ENCODE results near the gene CYP24A1.
A peak's percentile ranks its signal among the peaks of the same experiment; 100 is the strongest.

Gene CYP24A1

DNA sequence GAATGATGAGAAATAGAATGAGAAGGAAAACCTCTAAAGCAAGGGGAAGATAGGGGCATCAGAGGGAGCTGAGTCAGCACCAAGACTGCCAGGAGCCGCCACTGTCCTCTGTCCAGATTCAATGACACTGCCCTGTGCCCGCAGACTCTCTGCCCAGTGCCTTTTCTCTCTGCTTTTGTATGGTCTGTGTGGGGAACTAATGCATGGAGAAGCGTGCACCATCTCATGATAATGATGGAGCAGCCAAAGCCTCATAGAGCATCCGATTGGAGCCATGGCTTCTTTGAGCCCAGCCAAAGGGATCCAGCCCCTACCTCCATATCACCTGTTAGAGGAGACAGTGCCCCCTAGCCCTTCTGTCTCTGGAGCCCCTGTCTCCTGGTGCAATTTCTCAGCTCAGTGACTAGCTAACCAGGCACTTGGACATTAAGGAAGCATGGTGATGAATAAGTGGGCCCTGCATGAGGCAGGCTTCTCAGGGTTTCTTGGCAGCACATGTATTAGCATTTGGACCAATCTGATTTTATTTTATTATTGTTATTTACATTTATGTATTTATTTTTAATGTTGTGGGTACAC is 27.6 kb upstream of the CYP24A1 start:
- DNase-seq: no peak

DNA sequence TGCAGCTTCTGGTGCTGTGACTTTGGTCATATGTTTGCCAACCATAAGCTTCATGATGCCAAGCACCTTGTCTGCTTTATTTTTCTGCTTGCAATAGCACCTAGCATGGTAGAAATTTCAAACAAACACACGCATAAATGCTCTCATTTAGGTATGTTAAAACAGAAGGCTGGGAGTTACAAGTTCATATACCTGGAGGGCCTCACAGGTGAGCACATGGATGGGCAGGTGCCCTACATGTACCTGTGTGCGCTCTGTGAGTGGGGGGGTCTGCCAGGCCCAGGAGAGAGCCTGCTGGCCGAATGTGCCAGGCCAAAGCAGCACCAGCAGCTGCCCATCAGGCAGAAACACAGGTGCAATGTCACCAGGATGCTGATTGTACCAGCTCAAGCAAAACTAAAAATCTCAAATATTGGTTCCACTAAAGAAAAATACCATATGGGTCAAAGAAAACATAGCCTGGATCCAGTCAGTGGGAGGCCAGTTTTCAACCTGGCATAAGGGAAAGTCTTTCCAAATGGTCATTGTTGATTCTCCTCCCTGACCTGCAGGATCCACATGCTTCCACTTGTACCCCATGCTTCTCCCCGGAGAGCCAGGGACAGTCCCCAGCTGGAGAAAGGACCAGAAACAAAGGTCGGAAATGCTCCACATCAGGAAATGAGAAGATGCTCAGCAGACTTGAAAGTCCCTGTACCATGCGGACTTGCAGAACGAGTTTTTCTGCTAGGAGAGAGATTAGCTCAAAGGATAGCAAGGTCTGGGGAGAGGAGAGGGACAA is 26.9 kb upstream of the CYP24A1 start:
- DNase-seq: peak in 2 of 3 experiments; percentile 14 to 38

DNA sequence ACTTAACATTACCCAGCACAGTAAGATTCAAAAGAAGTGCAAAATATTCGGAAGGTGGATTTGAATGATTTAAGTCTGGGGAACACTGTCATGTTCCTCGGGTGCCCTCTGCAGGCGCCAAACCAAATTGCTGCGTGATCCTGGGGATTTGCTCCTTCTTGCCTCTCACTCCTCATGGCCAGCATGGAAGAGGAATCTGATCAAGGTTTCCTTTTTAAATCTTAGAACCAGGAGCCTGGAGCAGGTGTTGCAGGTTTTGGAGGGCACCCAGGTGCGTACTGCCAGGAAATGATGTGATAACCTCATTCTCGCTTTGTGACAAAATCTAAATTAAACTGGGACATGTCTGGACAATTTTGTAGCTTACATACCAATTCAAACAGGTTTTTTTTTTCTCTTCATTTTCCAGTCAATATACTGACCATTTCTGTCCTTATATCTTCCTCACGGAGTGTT is 26.0 kb upstream of the CYP24A1 start:
- peak; percentile 45 to 80 (median 78) for DNase-seq

DNA sequence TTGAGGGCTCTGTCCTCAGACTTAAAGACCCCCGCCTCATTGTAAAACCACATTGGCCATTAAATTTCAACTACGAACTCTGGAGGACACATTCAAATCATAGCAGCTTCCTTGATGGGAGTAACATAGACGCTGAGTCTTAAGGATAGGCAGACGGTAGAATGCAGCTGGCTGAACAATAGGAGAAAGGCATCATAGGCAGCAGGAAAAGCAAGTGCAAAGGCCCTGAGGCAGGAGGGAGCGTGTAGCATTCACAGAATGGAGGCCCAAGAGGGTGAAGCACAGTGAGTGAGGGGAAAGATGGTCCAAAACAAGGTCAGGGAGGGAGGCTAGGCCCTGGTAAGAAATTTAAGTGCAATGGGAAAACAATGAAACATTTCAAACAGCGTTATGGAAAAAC is 25.5 kb upstream of the CYP24A1 start:
- DNase-seq: no peak

DNA sequence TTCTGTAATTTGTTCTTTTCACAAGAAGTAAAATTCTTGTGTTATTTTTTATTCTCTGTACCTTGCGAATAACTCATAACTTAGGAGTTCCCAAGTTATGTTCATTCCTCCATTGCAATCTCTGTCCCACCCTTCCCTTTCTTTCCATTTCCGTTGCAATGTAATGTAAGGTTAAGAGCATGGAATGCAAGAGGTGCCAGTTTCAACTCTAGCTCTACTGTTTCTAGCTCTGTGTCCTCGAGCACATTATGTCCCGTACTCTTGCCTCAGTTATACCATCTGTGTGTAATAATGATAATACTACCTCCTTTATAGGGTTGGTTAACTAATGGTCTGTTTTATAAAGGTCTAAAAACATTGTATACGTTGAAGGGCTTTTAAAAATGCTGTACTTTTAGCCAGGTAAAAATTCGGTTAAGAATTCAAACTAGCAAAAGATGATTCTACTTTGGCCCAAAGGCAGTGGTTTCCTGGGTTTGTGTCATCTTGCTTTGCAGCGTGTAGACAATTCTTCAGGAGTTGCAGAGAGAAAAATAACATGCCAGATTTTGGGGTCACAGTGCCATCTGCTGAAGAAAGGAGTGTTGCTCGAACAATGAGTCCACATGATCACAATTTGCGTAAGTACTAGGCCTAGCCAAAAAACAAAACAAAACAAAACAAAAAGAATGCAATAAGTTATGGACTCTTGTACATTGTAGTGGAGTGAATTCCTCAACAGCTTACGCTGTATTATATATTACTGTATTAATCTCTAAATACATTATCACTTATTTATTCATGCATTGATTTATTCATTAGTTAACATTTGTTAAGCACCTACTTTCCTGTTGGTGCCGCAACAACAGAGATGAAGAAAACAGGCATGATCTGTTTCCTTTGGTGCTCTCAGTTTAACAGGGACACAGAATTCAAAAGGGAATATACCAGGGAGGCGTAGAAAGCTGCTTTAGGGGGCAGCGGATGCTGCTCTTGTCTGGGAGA is 24.1 kb upstream of the CYP24A1 start:
- DNase-seq: no peak

DNA sequence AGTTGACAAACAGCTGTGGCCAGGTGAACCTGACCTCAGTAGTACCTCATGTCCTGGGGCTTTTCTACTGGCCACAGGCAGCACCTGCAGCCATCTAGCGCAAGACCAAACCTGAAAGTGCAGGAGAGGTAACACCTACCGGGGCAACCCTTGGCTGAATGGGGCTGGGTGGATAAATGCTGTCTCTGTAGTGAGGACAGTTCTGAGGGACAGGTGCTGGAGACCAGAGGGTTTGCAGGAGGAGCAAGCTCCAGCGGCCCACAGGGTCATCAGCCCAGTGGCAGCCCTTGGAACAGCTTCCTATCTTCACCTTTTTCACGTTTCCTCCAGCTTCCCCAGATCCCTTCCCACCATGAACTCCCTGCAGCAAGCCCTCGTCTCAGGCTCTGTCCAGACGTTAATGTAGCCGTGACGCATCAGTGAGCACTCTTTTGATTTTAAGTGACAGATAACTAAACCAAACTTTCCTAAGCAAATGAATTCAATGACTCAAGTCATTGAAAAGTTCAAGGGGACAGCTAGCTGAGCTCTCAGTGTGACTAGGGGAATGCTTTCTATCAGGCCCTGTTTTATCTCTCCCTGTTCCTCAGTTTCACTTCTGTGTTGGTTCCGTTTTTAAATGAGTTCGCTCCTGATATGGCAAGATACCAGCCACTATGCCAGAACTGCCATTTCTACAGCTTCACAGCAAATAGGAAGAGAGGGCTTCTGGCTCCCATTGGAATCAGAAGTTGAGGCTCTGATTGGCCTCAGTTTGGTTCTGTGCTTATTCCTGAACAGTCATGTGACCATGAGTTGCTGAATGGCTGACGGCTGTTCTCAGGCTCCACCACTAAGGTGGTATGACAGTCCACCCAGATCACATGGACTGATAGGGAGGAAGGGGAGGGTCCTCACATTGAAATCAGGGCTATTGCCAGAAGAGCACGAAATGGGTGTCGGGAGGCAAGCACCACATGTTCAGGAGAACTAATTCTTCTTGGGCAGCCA is 22.0 kb upstream of the CYP24A1 start:
- no peak for DNase-seq

DNA sequence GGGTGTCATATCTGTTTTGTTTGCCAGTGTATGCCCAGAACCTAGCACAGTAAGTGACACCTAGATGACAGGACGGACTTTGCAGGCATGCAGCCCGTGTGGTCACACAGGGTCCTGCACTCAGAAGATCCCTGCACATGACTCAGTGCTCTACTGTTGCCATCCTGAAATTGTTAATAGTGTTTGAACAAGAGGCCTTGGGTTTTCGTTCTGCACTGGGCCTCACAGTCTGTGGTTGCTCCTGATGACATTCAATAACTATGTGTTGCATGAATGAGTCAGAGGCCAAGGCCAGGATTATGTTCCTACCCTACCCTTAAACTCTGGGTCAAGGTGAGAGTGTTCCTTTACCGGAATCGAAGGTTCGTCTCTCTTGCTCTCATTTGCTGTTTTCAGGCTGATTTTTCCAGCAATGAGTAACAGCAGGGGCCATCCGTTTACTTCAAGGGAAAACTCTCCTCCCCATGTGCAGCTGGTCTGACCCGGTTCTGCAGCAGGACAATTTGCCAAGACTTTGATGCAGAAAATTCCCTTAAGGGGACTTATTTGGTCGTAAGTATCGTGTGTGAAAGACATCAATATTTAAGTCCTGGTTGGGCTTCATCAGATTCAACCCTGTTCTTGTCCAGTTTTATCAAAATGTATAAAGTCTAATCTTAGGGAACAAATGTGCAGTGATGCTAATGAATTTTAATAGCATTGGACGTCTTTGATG is 21.1 kb upstream of the CYP24A1 start:
- no peak for DNase-seq

DNA sequence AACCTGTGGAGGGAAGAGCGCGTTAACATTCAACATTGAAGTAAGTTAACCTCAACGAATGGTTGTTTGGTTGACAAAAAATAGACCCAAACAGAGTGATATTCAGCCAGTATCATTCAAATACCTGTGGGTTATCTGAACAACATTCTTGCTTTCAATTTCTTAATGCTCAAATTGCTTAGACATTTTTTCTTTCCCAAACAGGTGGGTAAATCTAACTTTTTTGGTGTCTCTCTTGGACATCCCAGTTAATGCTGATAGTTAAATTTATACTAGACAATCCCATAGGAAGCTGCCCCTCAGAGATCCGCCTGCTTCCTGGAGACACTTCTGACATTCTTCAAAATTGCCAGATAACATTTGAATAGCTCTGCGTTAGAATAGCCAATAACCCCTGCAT is 20.0 kb upstream of the CYP24A1 start:
- no peak for DNase-seq

DNA sequence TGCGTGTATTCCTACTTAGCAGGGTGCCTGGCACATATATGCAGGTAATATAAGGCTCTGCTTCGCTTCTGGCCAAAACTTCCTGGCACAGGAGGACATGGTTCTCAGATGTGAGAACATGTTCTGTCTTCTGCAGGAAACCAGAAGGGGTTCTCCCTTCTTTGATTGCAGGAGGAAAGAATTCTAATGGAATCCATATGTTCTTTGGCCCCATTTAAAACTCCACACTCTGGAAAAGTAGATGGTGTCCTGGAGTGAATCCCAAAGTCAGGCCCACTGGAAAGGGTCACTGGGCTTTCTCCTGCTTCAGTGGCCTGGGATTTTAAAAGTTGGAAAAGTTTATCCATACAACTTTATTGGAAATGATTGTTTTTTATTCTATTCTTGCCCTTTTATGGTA is 16.4 kb upstream of the CYP24A1 start:
- DNase-seq: no peak

DNA sequence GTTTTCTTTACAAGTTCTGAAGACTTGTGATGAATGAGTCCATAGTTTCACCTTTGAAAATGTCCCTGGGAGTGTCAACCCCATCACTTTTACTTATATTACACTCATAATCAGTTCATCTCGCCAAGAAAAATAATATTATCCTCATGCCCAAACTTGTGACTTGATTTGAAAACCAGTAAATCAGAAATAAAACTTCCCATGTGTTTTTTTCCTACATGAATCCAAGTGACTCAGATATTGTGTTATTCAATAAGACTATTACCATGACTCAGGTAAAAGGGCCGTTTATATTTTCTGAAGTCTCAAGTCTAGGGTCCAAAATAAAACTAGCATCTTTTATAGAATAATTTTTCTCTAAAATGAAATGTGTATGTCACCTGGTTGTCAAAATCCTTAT is 15.8 kb upstream of the CYP24A1 start:
- DNase-seq: no peak

DNA sequence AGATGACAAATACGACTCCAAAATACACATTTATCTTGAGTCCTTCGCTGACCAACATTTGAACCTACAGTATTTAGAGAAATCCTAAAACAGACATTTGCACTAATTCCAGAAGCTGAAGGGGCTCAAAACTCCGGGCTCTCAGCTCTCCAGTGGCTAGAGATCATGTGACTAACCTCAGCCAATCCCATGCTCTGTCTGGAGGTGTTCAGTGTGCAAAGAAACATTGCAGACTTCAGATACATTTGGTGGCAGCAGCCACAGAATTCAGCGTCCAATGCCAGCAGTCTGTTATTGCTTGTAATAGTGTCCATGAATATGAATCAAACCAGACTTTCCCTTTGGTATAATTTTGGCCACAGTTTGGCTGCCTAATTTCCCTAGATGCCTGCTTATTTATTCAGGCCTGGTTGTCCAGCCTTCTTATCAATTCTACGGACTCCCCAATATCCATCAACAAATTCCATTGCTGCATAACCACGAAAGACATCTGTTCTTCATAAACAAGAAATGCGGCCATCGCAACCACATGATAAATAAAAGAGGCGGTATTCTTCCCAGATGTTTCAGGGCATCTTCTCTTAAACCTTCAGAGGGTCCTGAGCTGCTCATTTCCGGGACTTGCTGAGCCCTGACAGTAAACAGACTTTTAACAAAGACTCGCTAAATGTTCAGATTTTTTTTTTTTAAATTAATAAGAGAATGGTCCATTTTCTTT is 14.5 kb upstream of the CYP24A1 start:
- DNase-seq: no peak

DNA sequence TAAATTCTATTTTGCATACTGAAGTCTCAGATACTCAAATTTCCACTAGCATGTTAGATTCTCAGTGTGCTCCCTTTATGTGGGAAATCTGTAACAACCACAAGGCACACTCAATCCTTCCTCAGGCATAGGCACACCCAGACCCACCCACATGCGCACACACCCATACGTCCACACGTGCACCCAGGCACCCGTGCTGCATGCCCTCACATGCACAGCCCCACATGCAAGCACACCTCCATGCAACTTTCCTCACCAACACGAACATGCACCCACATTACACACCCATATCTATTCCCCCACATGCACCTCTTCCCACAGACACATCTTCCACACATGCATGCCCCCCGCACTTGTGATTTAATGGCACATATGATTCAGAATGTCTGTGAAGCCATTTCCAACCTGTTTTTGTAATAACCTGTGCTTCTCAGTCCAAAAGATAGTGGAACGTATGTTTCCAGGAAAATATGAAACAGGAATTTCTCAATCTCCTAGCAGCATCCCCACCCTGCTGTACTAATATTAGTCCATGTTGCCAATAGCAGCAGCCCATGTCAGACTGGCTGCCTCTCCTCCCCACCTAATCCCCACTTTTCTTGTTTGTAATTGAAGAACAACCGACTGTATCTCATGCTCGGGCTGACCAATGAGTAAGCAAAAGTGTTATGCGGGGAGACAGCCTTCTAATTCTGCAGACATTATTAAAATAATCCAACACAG is 11.3 kb upstream of the CYP24A1 start:
- DNase-seq: no peak

DNA sequence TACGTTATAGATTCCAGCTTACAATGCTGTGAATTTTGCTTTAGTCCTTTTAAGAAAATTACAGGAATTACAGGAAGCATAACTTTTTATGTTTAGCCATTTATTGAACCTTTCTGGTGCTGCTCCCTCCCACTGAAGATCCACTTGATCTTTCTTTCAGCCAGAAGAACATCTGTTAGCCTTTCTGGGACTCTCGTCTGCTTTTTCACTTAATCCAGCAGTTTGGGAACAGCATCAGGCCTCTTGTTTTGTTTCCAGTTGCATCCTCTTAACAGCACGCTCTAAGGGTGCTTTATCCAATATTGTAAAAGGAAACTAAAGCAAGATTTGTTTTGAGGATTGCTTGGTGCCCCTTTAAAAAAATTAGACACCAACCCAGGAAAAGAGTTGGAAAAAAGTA is 10.3 kb upstream of the CYP24A1 start:
- DNase-seq: no peak

DNA sequence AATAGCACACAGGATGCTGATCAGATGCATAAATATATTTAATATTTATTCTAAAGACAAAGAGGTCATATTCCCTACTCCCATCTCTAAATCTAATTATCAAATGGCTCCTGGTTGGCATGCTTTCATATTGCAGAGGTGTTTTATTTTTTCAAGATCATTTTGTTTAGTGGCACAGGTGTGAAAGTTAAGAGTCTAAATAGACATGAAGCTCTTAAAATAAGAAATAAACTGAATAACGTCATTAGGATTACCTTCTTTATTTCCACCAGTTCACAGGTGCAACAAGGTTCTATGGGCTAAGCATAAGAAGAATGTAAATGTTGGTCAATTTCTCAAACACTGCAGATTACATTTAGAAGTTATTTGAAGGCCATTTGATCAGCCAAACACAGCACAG is 7.1 kb upstream of the CYP24A1 start:
- no peak for DNase-seq

DNA sequence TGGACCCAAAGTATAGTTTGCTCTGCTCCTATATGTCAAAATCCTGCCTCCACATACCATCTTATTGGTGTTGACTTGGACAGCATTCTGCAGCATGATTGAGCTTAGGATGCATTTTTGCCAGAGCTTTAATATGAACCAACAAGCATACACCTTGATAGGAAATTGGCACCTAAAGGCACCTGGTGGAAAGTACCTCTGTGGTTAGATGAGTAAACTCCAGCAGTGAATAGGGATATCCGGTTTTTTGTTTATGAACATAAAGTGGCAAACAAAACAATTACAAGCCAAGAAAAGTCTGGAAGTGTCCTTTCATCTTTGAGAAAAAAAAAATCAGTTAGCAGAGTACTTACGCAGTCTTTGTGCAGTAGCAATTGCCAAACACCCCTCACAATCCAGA is 6.2 kb upstream of the CYP24A1 start:
- DNase-seq: no peak

DNA sequence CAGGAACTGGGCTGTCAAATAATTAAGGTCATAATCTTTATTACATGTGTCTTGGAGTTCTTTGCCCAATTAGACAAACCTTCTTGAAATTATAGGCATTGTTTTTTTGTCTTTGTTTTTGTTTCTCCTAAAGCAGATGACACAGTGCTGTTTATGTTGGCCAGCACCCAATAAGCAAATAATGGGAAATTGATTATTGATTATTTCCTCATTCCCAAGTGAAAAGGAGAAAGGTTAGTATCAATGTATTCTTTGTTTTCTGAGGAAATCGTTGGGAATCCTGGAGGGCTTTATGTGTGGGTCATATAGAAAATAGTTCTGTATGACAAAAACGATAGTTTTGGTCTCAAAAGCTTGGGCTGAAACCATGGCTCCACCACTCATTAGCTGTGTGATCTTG is 4.5 kb upstream of the CYP24A1 start:
- DNase-seq: no peak

DNA sequence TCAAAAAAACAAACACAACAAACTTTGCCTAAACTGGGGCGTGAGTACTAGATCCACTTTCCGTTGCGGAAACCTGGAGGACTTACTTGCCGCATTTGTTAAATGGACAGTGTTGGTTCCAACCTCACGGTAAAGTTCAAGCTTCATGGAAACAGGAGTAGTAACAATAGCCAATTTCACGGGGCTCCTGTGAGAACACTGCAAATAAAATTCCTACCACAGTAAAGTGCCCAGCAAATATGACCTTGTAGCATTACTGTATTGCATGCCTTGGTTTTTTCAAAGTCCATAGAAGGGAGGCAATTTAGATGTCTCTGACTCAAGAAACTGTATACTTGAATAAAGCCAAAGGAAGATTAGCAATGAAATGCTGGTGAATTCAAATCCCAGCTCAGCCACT is 3.6 kb upstream of the CYP24A1 start:
- DNase-seq: no peak

DNA sequence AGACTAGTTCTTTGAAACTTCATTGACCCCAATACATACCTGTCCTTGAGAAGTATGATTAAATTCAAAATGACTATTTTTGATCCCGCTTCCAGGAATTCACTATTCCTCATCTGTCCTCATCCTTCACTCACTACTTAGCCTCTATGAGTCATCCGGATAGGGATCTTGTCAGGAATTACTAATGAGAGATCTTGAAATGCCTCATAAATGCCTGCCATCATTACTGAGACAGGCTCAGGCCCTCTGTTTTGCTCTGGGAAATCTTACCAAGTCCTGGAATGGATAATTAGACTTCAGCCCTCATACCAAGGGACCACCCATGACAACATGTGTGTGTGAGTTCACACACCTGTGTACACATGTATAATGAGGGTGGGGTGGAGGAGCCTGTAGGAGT is 2.8 kb upstream of the CYP24A1 start:
- DNase-seq: no peak

DNA sequence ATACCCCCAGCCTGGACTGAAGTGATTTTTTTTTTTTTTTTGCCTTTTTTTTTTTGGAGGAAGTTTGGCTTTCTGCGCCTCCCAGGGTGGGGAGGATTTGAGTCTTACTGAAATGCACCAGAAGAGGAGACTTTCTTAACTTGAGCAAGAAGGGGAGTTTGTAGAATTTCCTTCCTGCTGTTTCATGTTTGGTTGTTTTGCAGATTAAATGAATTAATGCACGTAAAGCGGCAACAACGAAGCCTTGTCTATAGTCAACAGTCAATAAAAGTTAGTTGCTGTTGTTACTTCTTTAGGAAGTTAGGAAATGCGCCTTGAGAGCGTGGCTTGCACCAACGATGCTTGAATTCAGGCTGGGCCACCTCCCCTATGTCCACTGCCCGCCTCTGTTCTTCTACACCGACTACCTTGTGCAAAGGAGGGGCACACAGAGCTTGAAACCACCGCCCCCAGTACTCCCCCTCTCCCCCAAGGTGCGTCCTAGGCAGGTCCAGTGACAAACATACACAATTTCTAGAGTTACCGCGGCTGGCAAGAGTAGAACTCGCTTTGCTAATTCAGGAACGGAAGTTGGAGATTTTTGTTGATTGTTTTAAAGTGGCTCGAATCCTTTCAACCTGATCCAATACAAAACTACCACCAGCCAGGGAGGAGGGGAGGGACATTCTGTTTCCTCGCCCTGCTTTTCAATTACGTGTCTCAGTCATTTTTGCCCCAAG is 830 bp upstream of the CYP24A1 start:
- no peak for DNase-seq
